ENCODE results near the gene HTR1D. TPM values are rescaled to one million over a fixed set of nuclear protein-coding genes. Genes with fewer than 3 reads are reported as not detected.

Gene HTR1D
- total and polyA plus RNA-seq, 12 donors = 0.03 to 0.06 TPM; not detected in 10

GRCh38 chr1:23169195-23169575, 48.1 kb downstream of the HTR1D start:
- Histone ChIP-seq H3K4me1 (replicated peaks in 1 of 2) (peaks cover 18 to 47% of the 10 kb centered on the region in 2 donors), H3K27ac (peak overlapping the region; percentile 92 to 98 (median 93)), H3K36me3 (replicated peaks in 1 of 2) (no peaks in the 10 kb centered on the region), H3K9me3 (replicated peaks in 1 of 3) (no peaks in the 10 kb centered on the region), H3K4me3 (peak overlapping the region in 2 of 4 donors; percentile 69 to 95), H3K27me3 (no peaks in the 10 kb centered on the region)
- TF ChIP-seq, protein P1, sequence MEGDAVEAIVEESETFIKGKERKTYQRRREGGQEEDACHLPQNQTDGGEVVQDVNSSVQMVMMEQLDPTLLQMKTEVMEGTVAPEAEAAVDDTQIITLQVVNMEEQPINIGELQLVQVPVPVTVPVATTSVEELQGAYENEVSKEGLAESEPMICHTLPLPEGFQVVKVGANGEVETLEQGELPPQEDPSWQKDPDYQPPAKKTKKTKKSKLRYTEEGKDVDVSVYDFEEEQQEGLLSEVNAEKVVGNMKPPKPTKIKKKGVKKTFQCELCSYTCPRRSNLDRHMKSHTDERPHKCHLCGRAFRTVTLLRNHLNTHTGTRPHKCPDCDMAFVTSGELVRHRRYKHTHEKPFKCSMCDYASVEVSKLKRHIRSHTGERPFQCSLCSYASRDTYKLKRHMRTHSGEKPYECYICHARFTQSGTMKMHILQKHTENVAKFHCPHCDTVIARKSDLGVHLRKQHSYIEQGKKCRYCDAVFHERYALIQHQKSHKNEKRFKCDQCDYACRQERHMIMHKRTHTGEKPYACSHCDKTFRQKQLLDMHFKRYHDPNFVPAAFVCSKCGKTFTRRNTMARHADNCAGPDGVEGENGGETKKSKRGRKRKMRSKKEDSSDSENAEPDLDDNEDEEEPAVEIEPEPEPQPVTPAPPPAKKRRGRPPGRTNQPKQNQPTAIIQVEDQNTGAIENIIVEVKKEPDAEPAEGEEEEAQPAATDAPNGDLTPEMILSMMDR (IDR thresholded peaks at IDR 0.05) = no peak
- TF ChIP-seq POLR2A (IDR thresholded peaks at IDR 0.05) = no peak
- 49 to 61% (median 50%) methylated on average over 14 of the region's 14 CpGs for WGBS, 4 donors
- DNase-seq = no peak
- intact Hi-C loops (cut with DNase I) = loop anchor here in 1 of 2 donors (5.0 kb wide), 1 partner anchor 67 kb away; no protein-coding TSS in a partner anchor

DNA sequence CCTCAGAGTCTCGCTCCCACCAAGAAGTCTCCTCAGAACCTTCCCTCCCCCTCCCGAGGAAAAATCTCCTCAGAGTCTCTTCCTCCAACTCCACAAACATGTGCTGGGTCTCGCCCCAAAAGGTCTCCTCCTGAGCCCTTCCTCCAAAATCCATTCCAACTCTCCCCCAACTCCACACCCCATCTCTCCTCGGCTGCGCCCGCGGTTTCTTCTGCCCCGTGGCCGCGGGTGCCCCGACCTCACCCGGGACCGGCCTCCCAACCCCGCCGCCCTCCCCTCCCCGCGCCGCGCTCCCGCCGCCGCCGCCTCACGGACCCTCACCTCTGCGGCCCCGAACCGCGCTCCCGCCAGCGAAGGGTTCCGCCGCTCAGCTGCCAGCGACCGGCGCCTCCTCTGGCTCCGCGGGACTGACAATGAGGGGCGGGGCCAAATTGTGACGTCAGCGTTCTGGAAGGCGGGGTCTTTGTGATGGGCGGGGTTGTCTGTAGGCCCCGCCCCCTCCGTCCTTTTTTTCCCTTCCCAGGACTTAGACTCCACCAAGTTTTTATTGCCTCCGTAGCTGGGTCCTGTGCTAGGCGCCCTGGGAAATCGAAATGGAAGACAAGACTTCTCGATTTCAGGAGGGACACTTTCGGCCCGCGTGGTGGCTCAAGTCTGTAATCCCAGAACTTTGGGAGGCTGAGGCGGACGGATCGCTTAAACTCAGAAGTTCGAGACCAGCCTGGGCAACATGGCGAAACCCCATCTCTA, 48.7 kb downstream of the HTR1D start, which contains the start of gene LUZP1:
Gene LUZP1 (minus strand): TSS at position 412 of the 750 bp plus-strand sequence.
- Histone ChIP-seq H3K9me3 (replicated peaks in 1 of 3) (no peaks in the 10 kb centered on the region), H3K4me3 (peak within 1 kb of the TSS; percentile 69 to 95 (median 88)), H3K27me3 (no peaks in the 10 kb centered on the region), H3K27ac (peak within 1 kb of the TSS; percentile 92 to 98 (median 93)), H3K4me1 (replicated peaks in 1 of 2) (peaks cover 23 to 52% of the 10 kb centered on the region in 2 donors), H3K36me3 (replicated peaks in 1 of 2) (no peaks in the 10 kb centered on the region)
- DNase-seq = peak; percentile 89 to 98 (median 94)
- peak; percentile 93 to 98 for TF ChIP-seq POLR2A (IDR thresholded peaks at IDR 0.05)
- TF ChIP-seq, protein P1 (IDR thresholded peaks at IDR 0.05) = no peak
- intact Hi-C loops (cut with DNase I) = loop anchor here in 1 of 2 donors (5.0 kb wide), 1 partner anchor 66 kb away; no protein-coding TSS in a partner anchor
- WGBS, 4 donors = 5 to 28% (median 7%) methylated on average over 18 to 56 of the region's 56 CpGs

- no peak for TF ChIP-seq POLR2A (IDR thresholded peaks at IDR 0.05)
- TF ChIP-seq, protein P1 (IDR thresholded peaks at IDR 0.05) = no peak
- Histone ChIP-seq H3K27ac (peak overlapping the region; percentile 92 to 98 (median 93)), H3K4me3 (peak overlapping the region; percentile 69 to 95 (median 88)), H3K4me1 (replicated peaks in 1 of 2) (peaks cover 29 to 58% of the 10 kb centered on the region in 2 donors), H3K27me3 (no peaks in the 10 kb centered on the region), H3K36me3 (replicated peaks in 1 of 2) (no peaks in the 10 kb centered on the region), H3K9me3 (replicated peaks in 1 of 3) (no peaks in the 10 kb centered on the region)
- DNase-seq = peak in 6 of 7 donors; percentile 30 to 60 (median 42)
- 0 to 2% (median 1%) methylated on average over 6 to 49 of the region's 49 CpGs for WGBS, 4 donors
- intact Hi-C loops (cut with DNase I) = loop anchor here in 1 of 2 donors (5.0 kb wide), 1 partner anchor 66 kb away; no protein-coding TSS in a partner anchor
These were observed 49.2 kb downstream of the HTR1D start for GRCh38 chr1:23168079-23168444.

DNA sequence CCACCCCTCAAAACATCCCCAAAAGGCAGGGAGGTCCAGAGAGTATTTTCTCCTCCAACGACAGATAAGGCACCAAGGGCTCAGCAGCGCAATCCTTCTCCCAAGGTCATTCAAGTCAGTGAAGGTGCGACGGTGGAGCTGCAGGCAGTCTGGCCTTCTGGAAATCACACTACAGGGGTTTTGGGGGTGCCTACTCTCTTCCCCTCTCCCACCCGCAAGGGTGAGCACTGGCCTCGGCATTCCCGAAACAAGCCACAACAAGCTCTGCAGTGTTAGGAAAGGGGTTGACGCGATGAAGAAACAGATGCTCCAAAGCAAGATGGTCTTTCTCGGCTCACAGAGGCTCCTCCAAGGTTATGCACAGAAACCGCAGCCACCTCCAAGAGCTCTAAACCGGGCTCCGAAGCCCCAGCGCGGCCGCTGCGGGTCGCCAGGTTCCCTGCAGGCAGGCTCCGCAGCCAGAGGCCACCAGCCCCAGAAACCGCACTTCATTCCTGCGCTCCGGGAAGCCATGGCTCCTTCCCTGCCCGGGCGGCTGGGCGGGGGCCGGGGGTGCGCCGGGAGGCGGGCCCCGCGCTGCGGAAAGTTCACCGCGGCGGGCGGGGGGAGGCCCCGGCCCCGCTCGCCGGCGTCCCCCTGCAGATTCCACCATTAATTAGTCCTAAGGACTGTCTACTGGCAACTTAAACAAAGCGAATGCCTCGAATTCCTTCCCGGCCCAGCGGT, 49.8 kb downstream of the HTR1D start:
- DNase-seq = peak; percentile 47 to 64 (median 56)
- WGBS, 4 donors = 0 to 4% (median 1%) methylated on average over 4 to 45 of the region's 45 CpGs

More for the DNA sequence above, 49.8 kb downstream of the HTR1D start:
- peaks cover 29 to 63% of the 10 kb centered on the region in 2 donors for H3K4me1 ChIP-seq (replicated peaks in 1 of 2)
- intact Hi-C loops (cut with DNase I) = loop anchor here in 1 of 2 donors (5.0 kb wide), 1 partner anchor 65 kb away; no protein-coding TSS in a partner anchor
- no peaks in the 10 kb centered on the region for H3K36me3 ChIP-seq (replicated peaks in 1 of 2)
- TF ChIP-seq, protein P1 (IDR thresholded peaks at IDR 0.05) = no peak
- TF ChIP-seq POLR2A (IDR thresholded peaks at IDR 0.05) = peak in 1 of 2 donors; percentile 29
- no peaks in the 10 kb centered on the region for H3K9me3 ChIP-seq (replicated peaks in 1 of 3)
- peak overlapping the region; percentile 78 to 98 (median 93) for H3K27ac ChIP-seq
- peak overlapping the region; percentile 21 to 95 (median 72) for H3K4me3 ChIP-seq
- H3K27me3 ChIP-seq = no peaks in the 10 kb centered on the region
